G401 (cell line): ENCODE measurements around the gene MAGEB4. TPM values are rescaled to one million over a fixed set of nuclear protein-coding genes. Genes with fewer than 3 reads are reported as not detected.
"Not testable (repeated sequence)": the region's sequence is repeated elsewhere in the genome, so short reads cannot be mapped to it uniquely, and the experiment has no call there.

Source experiments
- DNase-seq: peaks from one replicate; pipeline ENCODE4 v3.0.0-alpha.2; 2015; ENCODE audit warnings: low spot score
- in situ Hi-C: cut with HindIII; loops from 2 replicates; pipeline ENCODE4 v1.10.0; 2016; ENCODE audit warnings: low sequenced_read_pairs, mixed read lengths
- total RNA-seq: library from RNA; depleted of rRNA; stranded (reverse); fragments of >200 nt; shearing (Covaris generic); gene quantifications from 2 replicates; pipeline ENCODE4 v1.2.3, GENCODE V29; 2014; rRNA removed

MAGEB4 gene, protein sequence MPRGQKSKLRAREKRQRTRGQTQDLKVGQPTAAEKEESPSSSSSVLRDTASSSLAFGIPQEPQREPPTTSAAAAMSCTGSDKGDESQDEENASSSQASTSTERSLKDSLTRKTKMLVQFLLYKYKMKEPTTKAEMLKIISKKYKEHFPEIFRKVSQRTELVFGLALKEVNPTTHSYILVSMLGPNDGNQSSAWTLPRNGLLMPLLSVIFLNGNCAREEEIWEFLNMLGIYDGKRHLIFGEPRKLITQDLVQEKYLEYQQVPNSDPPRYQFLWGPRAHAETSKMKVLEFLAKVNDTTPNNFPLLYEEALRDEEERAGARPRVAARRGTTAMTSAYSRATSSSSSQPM
- not detected in 2 replicates for total RNA-seq

DNA sequence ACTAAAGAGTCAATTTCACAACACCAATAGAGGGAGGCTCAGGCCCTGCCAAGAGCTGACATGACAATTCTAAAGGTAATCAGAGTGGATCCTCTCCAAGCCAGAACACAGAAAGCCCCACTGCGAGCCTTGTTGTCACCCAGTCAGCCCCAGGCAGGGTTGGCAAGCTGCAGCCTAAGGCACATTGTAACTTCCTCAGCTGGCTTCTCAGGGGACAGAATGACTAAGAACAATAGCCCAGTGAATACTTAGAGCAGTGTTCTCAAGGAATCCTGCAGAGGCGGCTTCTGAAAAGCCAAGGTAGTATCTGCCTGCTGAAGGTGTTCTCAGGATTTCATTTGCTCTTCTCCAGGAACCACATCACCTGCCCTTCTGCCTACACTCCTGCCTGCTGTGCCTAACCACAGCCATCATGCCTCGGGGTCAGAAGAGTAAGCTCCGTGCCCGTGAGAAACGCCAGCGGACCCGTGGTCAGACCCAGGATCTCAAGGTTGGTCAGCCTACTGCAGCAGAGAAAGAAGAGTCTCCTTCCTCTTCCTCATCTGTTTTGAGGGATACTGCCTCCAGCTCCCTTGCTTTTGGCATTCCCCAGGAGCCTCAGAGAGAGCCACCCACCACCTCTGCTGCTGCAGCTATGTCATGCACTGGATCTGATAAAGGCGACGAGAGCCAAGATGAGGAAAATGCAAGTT lies at the start of gene MAGEB4:
MAGEB4 (plus strand) TSS at position 277 of the 692 bp plus-strand sequence; CDS start at position 413, 136 bp downstream.
- no peak for DNase-seq
- in situ Hi-C loops = no loop called here

DNA sequence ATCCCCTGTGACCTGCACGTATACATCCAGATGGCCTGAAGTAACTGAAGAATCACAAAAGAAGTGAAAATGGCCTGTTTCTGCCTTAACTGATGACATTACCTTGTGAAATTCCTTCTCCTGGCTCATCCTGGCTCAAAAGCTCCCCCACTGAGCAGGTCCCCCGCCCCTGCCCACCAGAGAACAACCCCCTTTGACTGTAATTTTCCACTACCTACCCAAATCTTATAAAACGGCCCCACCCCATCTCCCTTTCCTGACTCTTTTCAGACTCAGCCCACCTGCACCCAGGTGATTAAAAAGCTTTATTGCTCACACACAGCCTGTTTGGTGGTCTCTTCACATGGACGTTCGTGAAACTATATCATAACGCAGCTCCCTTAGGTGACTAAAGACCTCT lies 47.9 kb upstream of the MAGEB4 start:
- DNase-seq, in situ Hi-C loops: not testable (repeated sequence)

DNA sequence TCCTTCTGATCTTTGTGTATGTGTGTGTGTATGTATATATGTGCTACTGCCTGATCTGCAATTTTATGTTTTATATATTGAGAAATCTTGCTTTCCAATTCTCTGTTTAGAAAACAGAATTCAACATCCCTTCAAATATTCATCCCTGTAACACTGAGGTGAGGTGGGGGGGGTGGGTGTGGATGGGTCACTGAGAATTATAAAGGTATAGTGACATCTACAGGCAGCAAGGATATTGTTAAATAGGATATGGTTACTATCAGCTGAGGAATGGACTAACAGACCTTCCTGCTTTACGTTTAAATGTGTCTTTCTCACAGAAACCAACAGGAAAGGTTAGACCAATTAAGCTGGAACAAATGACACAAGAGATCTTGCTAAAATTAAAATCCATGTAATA lies 45.5 kb upstream of the MAGEB4 start:
- in situ Hi-C loops = no loop called here
- DNase-seq = peak; percentile 5

DNA sequence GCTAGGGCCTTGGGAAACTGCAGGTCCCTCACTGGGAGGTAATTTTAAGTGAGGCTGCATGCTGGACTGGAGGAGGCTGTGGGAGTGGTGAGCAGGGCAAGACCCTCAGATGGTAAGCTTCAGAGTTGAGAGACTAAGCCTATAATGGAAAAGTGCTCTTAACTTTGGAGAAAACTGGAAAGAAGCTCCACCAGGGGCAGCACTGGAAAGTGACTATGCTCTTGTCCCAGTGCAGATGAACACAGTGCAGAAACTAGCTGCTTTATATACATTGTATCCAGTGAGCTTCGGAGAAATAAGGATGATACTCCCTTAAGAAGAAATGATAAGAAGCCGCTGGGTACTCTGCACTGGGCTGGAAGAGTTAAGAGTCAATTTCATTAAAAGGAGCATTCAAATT lies 29.6 kb upstream of the MAGEB4 start:
- in situ Hi-C loops = no loop called here

DNA sequence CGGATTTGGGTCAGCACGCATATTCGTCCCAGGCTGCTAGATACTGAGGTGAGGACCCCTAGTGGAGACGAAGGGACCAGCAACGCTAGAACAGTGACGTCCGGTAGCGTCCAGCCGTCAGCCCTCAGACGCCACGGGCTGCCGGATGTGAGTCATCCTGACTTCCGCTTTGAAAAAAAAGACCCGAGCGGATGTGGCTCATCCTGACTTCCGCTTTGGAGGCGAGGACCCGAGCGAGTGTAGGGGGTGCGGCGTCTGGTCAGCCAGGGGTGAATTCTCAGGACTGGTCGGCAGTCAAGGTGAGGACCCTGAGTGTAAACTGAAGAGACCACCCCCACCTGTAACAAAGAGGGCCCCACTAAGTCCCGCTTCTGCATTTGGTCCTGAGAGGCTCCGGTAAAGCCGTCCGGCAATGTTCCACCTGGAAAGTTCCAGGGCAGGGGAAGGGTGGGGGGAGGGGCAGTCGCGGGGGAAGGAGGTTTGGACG lies 26.4 kb upstream of the MAGEB4 start, which contains the start of gene MAGEB2:
MAGEB2 (plus strand) TSS at position 207 of the 487 bp plus-strand sequence. CDS start 3,018 bp downstream, outside the sequence.
- no peak for DNase-seq
- in situ Hi-C loops = no loop called here

More for the DNA sequence above, 29.6 kb upstream of the MAGEB4 start:
- no peak for DNase-seq

DNA sequence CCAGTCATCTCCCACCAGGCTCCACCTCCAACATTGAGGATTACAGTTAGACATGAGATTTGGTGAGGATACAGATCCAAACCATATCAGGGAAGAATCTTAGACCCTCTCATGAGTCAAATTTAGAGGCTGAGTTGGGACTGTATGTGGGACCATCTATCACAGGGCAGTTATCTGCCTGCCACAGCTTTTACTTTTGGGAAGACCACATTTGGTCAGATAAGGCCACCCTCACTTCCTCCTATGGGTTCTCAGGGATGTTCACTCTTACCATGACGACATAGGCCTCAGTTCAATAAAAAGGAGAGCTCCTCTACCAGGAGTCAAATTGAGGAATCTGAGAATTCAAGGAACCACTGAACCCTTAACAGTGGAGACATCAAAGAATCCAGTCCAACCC lies 24.3 kb upstream of the MAGEB4 start:
- in situ Hi-C loops = no loop called here
- DNase-seq = no peak

DNA sequence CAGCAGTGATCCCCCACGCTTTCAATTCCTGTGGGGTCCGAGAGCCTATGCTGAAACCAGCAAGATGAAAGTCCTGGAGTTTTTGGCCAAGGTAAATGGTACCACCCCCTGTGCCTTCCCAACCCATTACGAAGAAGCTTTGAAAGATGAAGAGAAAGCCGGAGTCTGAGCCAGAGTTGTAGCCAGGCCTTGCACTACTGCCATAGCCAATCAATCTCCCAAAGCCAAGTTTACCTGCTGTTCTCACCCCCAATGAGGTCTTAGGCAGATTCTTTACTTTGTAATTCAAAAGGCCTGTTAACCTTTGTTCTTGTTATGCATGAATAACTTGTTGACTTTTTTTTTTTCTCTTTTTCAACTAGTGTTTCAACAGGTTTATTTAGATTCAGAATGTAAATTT lies 22.4 kb upstream of the MAGEB4 start:
- in situ Hi-C loops = no loop called here
- no peak for DNase-seq

DNA sequence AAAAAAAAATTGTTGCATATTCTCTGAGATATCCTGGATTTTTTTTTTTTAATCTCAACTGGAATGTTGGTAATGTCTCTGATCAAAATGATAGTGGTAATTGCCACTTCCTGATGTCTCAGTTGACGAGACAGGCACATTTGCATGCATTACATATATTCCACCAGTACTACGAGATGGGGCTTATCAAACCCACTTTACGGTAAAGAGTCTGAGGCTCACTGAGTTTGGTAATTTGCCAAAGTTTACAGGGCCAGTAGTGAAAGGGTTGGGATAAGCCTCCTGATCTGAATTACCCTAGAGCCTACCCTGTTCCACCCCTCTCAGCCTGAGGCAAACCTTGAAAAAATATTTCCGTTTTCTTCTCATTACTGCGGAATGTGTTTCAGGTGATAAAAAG lies 21.1 kb upstream of the MAGEB4 start:
- DNase-seq = no peak
- in situ Hi-C loops = no loop called here

DNA sequence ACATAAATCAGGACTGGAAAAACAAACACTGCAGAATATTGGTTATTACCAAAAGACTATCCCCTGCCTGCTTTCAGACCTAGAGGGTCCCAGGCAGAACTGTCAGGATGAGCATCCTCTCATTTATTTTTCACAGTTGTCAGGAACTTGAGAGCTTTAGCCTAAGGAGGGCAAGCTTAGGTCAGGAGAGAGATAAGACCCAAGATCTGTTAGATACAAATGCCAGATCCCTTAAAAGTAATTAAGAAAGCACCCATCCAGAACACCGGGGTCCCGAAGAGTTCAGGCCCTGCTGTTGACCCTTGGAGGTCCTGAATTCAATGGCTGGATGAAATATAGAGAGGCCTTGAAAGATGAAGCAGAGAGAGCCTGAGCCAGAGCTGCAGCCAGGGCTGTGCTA lies 17.3 kb upstream of the MAGEB4 start:
- in situ Hi-C loops = no loop called here
- DNase-seq = no peak

DNA sequence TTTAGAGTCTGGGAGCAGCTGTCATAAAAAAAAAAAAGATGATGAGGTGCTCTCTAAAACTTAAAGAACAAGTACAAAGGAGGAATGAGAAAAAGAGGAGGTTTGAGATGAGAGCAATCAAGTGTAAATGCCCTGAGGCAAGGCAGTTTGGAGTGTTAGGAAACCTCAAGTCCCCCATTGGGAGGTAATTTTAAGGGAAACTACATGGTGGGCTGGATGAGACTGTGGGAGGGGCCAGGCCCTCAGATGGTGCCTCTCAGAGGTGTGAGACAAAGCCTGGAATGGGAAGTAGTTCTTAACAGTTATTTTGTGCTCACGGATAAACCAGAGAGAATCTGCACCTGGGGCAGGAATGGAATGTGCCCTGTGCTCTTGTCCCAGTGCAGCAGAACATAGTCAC lies 13.3 kb upstream of the MAGEB4 start:
- in situ Hi-C loops = no loop called here
- no peak for DNase-seq

DNA sequence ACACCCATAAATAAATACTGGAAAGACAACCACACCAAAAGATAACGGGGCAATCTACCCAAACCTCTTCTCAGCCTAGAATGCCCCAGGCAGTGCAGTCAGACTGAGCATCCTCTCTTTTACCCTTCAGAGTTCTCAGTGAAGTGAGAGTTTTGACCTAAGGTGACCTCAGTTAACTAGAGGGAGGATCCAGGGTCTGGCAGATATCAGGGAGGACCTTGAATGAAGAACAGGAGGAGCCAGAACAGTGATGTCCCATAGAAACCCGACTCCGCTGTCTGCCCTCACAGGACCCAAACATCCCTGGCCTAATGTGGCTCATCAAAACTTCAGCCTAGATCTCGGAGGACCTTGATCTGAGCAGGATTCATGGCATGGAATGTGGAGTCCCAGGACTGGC lies 11.4 kb upstream of the MAGEB4 start, which contains the start of gene MAGEB3:
MAGEB3 (plus strand) TSS at position 263 of the 400 bp plus-strand sequence. CDS start 5,268 bp downstream, outside the sequence.
- in situ Hi-C loops = no loop called here
- no peak for DNase-seq

DNA sequence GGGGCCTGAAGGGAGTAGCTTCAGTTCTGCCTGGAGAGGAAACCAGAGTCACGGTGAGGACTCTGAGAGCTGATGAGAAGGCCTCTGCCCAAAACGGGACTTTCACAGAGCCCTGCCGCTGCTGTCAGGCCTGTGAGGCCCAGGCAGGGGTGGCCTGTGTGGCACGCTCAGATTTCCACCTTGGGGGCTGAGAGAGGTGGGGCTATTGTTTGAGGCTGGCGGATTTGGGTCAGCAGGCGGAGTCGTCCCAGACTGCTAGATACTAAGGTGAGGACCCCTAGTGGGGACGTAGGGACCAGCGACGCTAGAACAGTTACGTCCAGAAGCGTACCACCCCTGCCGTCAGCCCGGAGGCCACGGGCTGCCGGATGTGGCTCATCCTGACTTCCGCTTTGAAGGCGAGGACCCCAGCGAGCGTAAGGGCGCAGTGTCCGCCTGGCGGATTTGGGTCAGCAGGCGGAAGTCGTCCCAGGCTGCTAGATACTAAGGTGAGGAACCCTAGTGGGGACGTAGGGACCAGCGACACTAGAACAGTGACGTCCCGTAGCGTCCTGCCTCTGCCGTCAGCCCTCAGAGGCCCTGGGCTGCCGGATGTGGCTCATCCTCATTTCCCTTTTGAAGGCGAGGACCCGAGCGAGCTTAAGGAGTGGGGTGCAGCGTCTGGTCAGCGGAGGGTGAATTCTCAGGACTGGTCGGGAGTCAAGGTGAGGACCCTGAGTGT lies 5.1 kb downstream of the MAGEB4 start, which contains the start of gene MAGEB1:
MAGEB1 (plus strand) TSS at position 378 of the 721 bp plus-strand sequence. CDS start 3,348 bp downstream, outside the sequence.
- DNase-seq = no peak
- in situ Hi-C loops = no loop called here

DNA sequence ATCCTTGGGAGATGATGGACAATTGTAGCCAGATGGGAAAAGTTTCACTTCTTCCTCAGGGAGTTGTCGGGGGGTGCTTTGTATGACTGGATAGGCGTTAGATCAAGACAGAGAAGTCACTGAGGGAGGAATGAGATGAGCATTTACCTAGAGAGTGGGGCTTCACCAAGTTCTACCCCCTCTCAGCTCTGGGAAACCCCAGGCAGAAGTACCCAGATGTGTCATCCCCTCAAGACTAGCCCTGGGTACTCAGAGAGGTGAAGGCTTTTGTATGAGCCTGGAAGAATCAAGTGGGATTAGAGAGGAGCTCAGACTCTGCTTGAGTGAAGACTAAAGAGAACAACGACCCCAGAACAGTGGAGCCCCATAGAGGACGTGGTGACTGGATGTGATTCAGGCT lies 7.1 kb downstream of the MAGEB4 start:
- in situ Hi-C loops = no loop called here
- DNase-seq = no peak

DNA sequence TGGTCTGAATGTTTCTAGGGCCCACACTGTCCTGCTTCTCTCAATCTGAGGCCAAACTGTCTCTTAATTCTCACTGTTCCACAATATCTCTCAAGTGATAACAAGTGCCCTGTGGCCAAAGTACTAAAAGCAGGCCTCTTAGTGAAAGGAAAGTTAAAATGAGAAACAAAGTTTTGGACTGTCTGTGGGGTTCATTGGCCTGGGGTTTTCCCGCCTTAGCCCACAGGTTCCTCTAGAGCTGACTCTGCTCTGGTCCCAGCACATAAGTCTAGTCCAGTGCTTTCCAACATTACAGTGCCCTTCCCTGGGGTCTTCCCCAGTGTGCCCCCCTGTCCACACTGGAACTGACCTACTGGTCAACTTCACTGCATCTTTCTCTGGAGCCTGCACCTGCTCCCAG lies 11.5 kb downstream of the MAGEB4 start:
- in situ Hi-C loops = no loop called here
- DNase-seq = no peak

DNA sequence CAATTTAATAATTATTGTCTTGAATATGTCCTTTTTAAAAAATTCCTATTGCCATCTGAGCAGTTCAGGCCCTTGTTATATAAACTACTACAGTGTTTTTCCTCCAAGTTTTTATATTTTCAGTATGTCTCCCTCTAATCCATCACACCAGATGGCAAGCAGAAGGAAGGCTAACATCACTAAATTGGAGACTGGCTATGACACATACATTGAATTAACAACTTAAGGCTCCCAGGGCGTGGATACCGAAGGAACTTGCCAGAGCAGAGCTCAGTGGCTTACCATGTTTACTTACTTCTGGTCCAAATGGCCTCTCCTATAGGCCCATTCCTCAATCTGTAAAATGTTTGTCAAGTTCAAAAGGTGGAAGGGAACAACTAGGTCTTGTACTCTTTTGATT lies 18.1 kb downstream of the MAGEB4 start:
- DNase-seq = no peak
- in situ Hi-C loops = no loop called here

DNA sequence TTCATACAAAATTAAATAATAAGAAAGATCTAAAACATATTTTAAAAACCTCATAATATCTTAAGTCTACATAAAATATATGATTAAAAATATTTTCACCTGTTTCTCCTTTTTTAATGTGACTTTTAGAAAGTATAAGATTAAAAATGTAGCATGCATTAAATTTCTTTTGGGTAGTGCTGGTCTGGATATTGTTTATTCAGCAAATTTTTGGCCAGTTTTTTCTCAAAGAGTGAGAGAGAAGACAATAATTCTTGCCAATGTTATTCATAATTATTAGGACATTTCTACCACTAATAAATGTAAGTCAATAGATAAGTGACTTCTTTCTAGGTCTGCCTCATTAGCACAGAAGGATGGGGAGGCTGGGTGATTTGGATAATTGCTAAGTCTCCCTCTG lies 19.2 kb downstream of the MAGEB4 start:
- no peak for DNase-seq
- in situ Hi-C loops = no loop called here

DNA sequence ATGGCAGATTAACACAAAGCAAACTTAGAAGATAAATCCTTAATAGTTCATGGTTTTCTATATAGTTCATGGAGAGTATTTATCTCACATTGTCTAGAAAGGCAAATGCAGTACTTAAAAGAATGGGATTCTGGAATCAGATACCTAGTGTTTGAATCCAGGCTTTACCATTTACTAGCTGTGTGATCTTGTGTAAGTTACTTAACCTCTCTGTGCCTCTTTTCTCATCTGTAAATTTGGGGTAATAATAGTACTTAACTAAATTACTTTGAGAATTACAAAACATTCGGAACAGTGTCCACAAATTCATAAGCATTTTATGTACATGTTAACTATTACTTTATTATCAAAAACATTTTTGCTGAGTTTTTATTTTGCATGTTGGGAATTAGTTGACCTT lies 21.0 kb downstream of the MAGEB4 start:
- DNase-seq = no peak
- in situ Hi-C loops = no loop called here

DNA sequence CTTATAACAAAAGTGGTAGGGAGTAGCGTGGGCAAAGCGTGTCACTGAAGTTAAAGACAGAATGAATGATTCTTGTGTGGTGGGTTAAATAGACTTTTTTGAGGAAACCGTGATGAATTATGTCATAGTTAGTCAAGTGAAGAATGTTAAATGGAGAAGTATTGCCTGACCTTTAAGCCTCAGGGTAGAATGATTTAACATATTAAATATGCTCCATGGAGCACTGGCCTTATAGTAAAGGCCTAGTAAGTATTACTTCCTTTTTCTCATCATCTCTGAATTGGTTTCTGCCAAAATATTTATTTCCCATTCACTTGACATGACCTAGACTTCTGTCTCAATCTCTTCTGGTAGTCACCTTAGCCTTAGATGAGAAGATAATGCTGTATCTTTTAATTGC lies 28.8 kb downstream of the MAGEB4 start:
- DNase-seq = no peak
- in situ Hi-C loops = no loop called here

DNA sequence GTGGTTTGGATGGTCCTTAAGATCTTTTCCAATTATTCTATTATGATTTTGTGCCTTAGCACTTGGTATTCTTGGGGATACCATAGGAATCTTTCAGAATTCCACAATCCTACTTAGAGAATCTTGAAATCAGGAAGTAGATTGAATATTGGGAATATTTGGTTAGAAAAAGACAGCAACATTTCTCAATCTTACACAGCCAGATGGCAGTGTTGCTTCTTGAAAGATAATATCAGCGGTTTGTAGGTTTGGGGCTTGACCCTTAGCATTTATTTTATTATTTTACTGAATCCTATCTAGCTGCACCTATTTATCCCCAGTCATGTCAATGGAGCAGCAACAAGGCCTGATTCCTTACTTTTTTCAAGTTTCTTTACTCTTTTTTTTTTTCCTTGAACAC lies 33.7 kb downstream of the MAGEB4 start:
- no peak for DNase-seq
- in situ Hi-C loops = no loop called here

DNA sequence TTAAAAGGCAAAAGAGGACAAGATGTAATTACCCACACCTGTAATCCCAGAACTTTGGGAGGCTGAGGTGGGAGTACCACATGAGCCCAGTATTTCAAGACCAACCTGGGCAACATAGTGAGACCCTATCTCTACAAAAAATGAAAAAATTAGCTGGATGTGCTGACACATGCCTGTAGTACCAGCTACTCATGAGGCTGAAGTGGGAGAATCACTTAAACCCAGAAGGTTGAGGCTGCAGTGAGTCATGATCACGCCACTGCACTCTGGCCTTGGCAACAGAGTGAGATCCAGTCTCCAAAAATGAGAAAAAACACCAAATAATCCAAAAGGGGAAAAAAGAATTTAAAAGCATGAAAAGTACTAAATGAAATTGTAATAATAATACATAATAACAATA lies 36.6 kb downstream of the MAGEB4 start:
- in situ Hi-C loops = no loop called here
- DNase-seq = no peak
